ENCODE results near the gene DAPK3.

- TF ChIP-seq, protein P1, sequence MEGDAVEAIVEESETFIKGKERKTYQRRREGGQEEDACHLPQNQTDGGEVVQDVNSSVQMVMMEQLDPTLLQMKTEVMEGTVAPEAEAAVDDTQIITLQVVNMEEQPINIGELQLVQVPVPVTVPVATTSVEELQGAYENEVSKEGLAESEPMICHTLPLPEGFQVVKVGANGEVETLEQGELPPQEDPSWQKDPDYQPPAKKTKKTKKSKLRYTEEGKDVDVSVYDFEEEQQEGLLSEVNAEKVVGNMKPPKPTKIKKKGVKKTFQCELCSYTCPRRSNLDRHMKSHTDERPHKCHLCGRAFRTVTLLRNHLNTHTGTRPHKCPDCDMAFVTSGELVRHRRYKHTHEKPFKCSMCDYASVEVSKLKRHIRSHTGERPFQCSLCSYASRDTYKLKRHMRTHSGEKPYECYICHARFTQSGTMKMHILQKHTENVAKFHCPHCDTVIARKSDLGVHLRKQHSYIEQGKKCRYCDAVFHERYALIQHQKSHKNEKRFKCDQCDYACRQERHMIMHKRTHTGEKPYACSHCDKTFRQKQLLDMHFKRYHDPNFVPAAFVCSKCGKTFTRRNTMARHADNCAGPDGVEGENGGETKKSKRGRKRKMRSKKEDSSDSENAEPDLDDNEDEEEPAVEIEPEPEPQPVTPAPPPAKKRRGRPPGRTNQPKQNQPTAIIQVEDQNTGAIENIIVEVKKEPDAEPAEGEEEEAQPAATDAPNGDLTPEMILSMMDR (IDR thresholded peaks at IDR 0.05): no peak
- TF ChIP-seq EP300 (IDR thresholded peaks at IDR 0.05; ENCODE audit: low read depth) (no peak), POLR2A (IDR thresholded peaks at IDR 0.05) (no peak)
Measured at GRCh38 chr19:3981736-3982681, 11.1 kb upstream of the DAPK3 start.

All from transverse colon (tissue), 3 donors.